ENCODE data around the gene KAT2A. TPM values are rescaled to one million over a fixed set of nuclear protein-coding genes. Genes with fewer than 3 reads are reported as not detected.

The KAT2A gene
- total and polyA plus RNA-seq, 9 of the 15 experiments (the other 6 are each of a cell fraction or from before 2014, with no cell fraction given): 1.5 to 80.4 (median 31.9) TPM

DNA sequence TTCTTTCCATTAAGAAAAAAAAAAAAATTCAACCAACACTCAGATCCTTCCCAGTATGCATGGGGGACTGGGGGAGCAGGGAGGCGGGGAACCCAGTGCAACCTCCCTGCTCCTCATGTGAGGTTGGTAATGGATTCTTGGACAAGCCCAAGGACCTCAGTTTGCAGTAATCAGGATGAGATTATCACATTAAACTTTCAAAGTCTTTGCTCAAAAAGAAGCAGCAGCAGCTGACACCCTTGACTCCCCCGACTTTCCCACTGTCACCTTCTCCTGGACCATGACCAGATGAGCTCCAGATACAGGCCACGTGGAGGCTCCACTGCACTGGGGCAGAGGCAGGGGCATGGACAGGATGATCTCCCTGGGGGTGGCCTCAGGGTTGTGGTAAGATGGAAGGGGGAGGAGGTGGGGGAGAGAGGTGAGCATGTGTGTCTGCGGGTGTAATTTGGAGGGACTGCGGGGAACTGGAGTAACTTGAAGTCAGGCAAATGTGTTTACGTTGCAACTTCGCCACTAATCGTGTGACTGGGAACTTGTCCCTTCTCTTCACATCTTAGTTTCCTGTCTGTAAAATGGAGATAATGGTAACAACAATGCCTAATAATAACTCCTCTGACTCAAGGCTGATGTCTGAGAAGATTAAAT, 42.6 kb downstream of the KAT2A start (continued):
- TF ChIP-seq SIRT6 (IDR thresholded peaks at IDR 0.05; ENCODE audit: low read depth, low read length) (no peak), NR2C2 (CRISPR knock-in tag; IDR thresholded peaks at IDR 0.05) (no peak), NR2C2 (tag; IDR thresholded peaks at IDR 0.05) (peak; percentile 62), HMG20A (CRISPR knock-in tag; conservative IDR thresholded peaks at IDR 0.05) (no peak), ZC3H11A (IDR thresholded peaks at IDR 0.05; ENCODE audit: low read depth, low read length) (no peak), ZNF384 (IDR thresholded peaks at IDR 0.05; ENCODE audit: low read depth, low read length) (no peak), DPF2 (IDR thresholded peaks at IDR 0.05) (peak; percentile 35; the same call in 1 of the 2 replicates), HES1 (IDR thresholded peaks at IDR 0.05; ENCODE audit: low read depth) (no peak), NFRKB (IDR thresholded peaks at IDR 0.05; ENCODE audit: low read depth) (no peak), ZNF696 (CRISPR knock-in tag; conservative IDR thresholded peaks at IDR 0.05) (no peak), ZNF583 (CRISPR knock-in tag; IDR thresholded peaks at IDR 0.05) (no peak), VEZF1 (CRISPR knock-in tag; IDR thresholded peaks at IDR 0.05) (peak; percentile 41; the same call in 1 of the 2 replicates), ZNF407 (IDR thresholded peaks at IDR 0.05; ENCODE audit: low read depth) (no peak), RFX1 (IDR thresholded peaks at IDR 0.05) (no peak)
- TF ChIP-seq, protein P1, sequence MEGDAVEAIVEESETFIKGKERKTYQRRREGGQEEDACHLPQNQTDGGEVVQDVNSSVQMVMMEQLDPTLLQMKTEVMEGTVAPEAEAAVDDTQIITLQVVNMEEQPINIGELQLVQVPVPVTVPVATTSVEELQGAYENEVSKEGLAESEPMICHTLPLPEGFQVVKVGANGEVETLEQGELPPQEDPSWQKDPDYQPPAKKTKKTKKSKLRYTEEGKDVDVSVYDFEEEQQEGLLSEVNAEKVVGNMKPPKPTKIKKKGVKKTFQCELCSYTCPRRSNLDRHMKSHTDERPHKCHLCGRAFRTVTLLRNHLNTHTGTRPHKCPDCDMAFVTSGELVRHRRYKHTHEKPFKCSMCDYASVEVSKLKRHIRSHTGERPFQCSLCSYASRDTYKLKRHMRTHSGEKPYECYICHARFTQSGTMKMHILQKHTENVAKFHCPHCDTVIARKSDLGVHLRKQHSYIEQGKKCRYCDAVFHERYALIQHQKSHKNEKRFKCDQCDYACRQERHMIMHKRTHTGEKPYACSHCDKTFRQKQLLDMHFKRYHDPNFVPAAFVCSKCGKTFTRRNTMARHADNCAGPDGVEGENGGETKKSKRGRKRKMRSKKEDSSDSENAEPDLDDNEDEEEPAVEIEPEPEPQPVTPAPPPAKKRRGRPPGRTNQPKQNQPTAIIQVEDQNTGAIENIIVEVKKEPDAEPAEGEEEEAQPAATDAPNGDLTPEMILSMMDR (IDR thresholded peaks at IDR 0.05 in 2 of 3, conservative IDR thresholded peaks at IDR 0.05 in 1 of 3; ENCODE audit: insufficient read depth in 2 of 3, low read depth in 1 of 3, low read length in 3 of 3): peak in 1 of 3 experiments; percentile 19; a peak in 1 of 6 replicates
- TF ChIP-seq, protein P2, sequence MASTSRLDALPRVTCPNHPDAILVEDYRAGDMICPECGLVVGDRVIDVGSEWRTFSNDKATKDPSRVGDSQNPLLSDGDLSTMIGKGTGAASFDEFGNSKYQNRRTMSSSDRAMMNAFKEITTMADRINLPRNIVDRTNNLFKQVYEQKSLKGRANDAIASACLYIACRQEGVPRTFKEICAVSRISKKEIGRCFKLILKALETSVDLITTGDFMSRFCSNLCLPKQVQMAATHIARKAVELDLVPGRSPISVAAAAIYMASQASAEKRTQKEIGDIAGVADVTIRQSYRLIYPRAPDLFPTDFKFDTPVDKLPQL (IDR thresholded peaks at IDR 0.05; ENCODE audit: extremely low read depth, insufficient read length): no peak
